Testis (tissue), 3 donors: ENCODE data around the gene PTPRN2. TPM values are rescaled to one million over a fixed set of nuclear protein-coding genes. Genes with fewer than 3 reads are reported as not detected.

Experiments
- DNase-seq: peaks from one replicate; pipeline ENCODE4 v3.0.0-alpha.2; 2019
- H3K27ac ChIP-seq, 2 donors: fragments of 200-600 bp; sonication (generic); one replicate each; pipeline ENCODE4 v1.5.1; 2019
- H3K27me3 ChIP-seq: fragments of 200-600 bp; sonication (generic); one replicate; pipeline ENCODE4 v1.5.1; 2019
- H3K36me3 ChIP-seq: fragments of 200-600 bp; sonication (generic); one replicate; pipeline ENCODE4 v1.5.1; 2017; ENCODE audit warnings: low read depth; ENCODE audit errors: missing control alignments
- H3K4me1 ChIP-seq: fragments of 200-600 bp; sonication (generic); one replicate; pipeline ENCODE4 v1.5.1; 2019
- H3K4me3 ChIP-seq, 2 donors: fragments of 200-600 bp; sonication (generic); one replicate each; pipeline ENCODE4 v1.5.1; 2017 to 2019
- H3K9me3 ChIP-seq: fragments of 200-600 bp; sonication (generic); one replicate; pipeline ENCODE4 v1.5.1; 2017
- CTCF ChIP-seq, 3 experiments: fragments of 450-650 bp in 2 of 3; fragments of 200-600 bp in 1 of 3; sonication (generic) in 1 of 3; IDR thresholded peaks; one replicate each; pipeline ENCODE4 v1.5.1; 2016 to 2019; ENCODE audit warnings: antibody characterized with exemption in 3 of 3, mild to moderate bottlenecking in 2 of 3, moderate library complexity in 1 of 3
- POLR2A ChIP-seq: fragments of 450-650 bp; IDR thresholded peaks from one replicate; pipeline ENCODE4 v1.6.1; 2017; ENCODE audit warnings: antibody characterized with exemption, mild to moderate bottlenecking, moderate library complexity
- WGBS, 2 donors: methylation state at CpG; one replicate each; pipeline ENCODE4 v1.1.5; 2018; 5-methylcytosine and 5-hydroxymethylcytosine counted together
- intact Hi-C: fragments of 100-400 bp; cut with DNase I; formaldehyde crosslinking; loops from one replicate; pipeline ENCODE4 v1.15.1; 2023; ENCODE audit warnings: low total_unique reads
- polyA plus RNA-seq: library from polyadenylated mRNA; stranded (reverse); fragments of 350-450 nt; fragmentation: Illumina TruSeq; extraction: RNeasy Lipid Tissue Mini Kit (QIAGEN cat#74804); gene quantifications from one replicate; pipeline ENCODE4 v1.2.3, GENCODE V29; 2014; ENCODE audit warnings: low read depth, low replicate concordance; ENCODE audit not compliant: insufficient read depth
- total RNA-seq, 2 donors: library from RNA; depleted of rRNA; stranded (reverse); fragments of >200 nt; gene quantifications; one replicate each; pipeline ENCODE4 v1.2.3, GENCODE V29; 2016

The PTPRN2 gene
- total and polyA plus RNA-seq, 3 donors from 2014 or later = 9.3 to 10.8 (median 9.8) TPM

GRCh38 chr7:157543791-157544190, 1043.8 kb downstream of the PTPRN2 start:
- no peaks in the 10 kb centered on the region for H3K36me3 ChIP-seq
- no peaks in the 10 kb centered on the region for H3K27me3 ChIP-seq
- TF ChIP-seq POLR2A = no peak
- no peak for TF ChIP-seq CTCF (IDR thresholded peaks at IDR 0.05)
- H3K9me3 ChIP-seq = no peaks in the 10 kb centered on the region
- 92 to 94% methylated on average over 12 of the region's 12 CpGs for WGBS, 2 donors
- no peaks in the 10 kb centered on the region for H3K4me1 ChIP-seq
- DNase-seq = no peak
- no peak overlapping the region for H3K4me3 ChIP-seq
- H3K27ac ChIP-seq = no peak overlapping the region
- intact Hi-C loops = no loop called here

GRCh38 chr7:157543276-157543675, 1044.3 kb downstream of the PTPRN2 start:
- intact Hi-C loops = no loop called here
- TF ChIP-seq POLR2A (no peak), CTCF (IDR thresholded peaks at IDR 0.05) (no peak)
- Histone ChIP-seq H3K36me3 (no peaks in the 10 kb centered on the region), H3K4me1 (no peaks in the 10 kb centered on the region), H3K4me3 (no peak overlapping the region), H3K27me3 (no peaks in the 10 kb centered on the region), H3K9me3 (no peaks in the 10 kb centered on the region), H3K27ac (no peak overlapping the region)
- WGBS, 2 donors = 93 to 99% methylated on average over 11 of the region's 11 CpGs
- DNase-seq = no peak

- WGBS, 2 donors = 87 to 90% methylated on average over 28 to 33 of the region's 33 CpGs
- no peak overlapping the region for H3K4me3 ChIP-seq
- no peak for DNase-seq
- intact Hi-C loops = no loop called here
- H3K27me3 ChIP-seq = no peaks in the 10 kb centered on the region
- H3K27ac ChIP-seq = no peak overlapping the region
- H3K4me1 ChIP-seq = no peaks in the 10 kb centered on the region
- no peaks in the 10 kb centered on the region for H3K36me3 ChIP-seq
- TF ChIP-seq POLR2A (no peak), CTCF (IDR thresholded peaks at IDR 0.05) (no peak)
- H3K9me3 ChIP-seq = no peaks in the 10 kb centered on the region
Measured at GRCh38 chr7:157542068-157543021, 1045.3 kb downstream of the PTPRN2 start.

GRCh38 chr7:157541295-157542067, 1046.1 kb downstream of the PTPRN2 start:
- intact Hi-C loops = no loop called here
- WGBS, 2 donors = 92 to 93% methylated on average over 25 to 26 of the region's 26 CpGs
- H3K27ac ChIP-seq = no peak overlapping the region
- DNase-seq = no peak
- no peaks in the 10 kb centered on the region for H3K9me3 ChIP-seq
- no peak overlapping the region for H3K4me3 ChIP-seq
- no peaks in the 10 kb centered on the region for H3K27me3 ChIP-seq
- H3K36me3 ChIP-seq = no peaks in the 10 kb centered on the region
- H3K4me1 ChIP-seq = no peaks in the 10 kb centered on the region
- TF ChIP-seq POLR2A = no peak

- no peak for DNase-seq
- intact Hi-C loops = no loop called here
- WGBS, 2 donors = 82 to 85% methylated on average over 32 of the region's 32 CpGs
Measured at GRCh38 chr7:157540606-157541294, 1046.9 kb downstream of the PTPRN2 start.

More at GRCh38 chr7:157540606-157541294, 1046.9 kb downstream of the PTPRN2 start:
- no peak overlapping the region for H3K4me3 ChIP-seq
- H3K4me1 ChIP-seq = no peaks in the 10 kb centered on the region
- TF ChIP-seq CTCF (IDR thresholded peaks at IDR 0.05) (no peak), POLR2A (no peak)
- H3K27me3 ChIP-seq = no peaks in the 10 kb centered on the region
- no peak overlapping the region for H3K27ac ChIP-seq
- H3K9me3 ChIP-seq = no peaks in the 10 kb centered on the region
- H3K36me3 ChIP-seq = no peaks in the 10 kb centered on the region
